HG03159 (cell line): Measurements from ENCODE around the gene OR6F1.
A peak's percentile ranks its signal among the peaks of the same experiment; 100 is the strongest.
"Not testable (repeated sequence)": the region's sequence is repeated elsewhere in the genome, so short reads cannot be mapped to it uniquely, and the experiment has no call there.

Experiments used
- ATAC-seq: cut with Tn5 transposase; IDR thresholded peaks from one replicate; pipeline ENCODE4 v1.9.1; 2021; ENCODE audit warnings: mild to moderate bottlenecking, moderate library complexity; ENCODE audit not compliant: unreplicated experiment

The OR6F1 gene

DNA sequence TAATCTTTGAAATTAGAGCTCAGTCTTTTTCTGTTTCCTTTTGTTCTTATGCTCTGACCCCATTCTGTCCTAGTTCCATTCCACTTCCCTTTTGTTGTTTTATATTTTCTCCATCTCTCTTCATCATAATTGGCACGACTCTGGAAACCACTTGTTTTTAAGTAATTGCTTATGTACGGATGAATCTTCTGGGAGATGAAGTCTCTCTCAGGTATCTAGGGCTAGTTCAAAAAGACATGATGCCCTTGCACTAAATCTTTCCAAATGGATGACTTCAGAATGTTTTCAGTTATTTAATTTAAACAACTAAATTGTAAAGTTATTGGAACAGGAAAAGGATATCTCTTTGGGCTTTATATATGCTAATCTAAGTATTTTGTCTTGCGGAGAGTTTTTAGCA is at the start of gene OR6F1:
TSS of gene OR6F1 (minus strand) at position 101 of the 400 bp plus-strand sequence. CDS start 3,891 bp downstream, outside the sequence.
- ATAC-seq: no peak

DNA sequence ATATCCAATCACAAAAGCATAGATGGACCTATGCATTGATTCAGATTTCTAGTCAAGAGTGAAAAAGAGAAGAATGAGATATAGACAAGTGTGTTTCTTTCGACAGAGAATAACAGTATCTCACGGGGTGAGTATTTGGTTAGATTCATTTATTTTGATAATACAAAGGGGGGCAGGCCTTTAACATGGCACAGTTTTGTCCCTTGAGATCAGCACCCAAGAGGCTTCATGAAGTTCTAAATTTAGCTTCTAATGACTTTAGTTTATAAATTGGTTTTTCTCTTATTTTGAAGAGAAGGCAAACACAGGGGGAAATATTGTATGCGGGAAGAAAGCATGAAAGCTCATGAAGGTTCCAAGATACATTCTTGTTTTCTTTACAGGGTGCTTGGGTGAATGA is 44.0 kb upstream of the OR6F1 start, which contains the start of gene OR1C1:
TSS of gene OR1C1 (minus strand) at position 101 of the 400 bp plus-strand sequence. CDS start 2,150 bp downstream, outside the sequence.
- ATAC-seq: no peak

DNA sequence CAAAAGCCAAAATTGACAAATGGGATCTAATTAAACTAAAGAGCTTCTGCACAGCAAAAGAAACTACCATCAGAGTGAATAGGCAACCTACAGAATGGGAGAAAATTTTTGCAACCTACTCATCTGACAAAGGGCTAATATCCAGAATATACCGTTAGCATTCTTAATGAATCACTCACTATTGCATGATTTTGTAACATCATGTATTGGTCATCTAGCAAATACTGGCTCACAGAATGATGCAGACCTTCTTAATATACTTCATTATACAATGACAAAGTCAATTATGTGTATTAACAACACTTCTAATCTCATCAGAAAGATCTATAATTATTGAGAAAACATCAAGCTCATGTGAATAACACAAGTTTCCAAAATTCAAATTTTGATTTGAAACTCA is 37.9 kb upstream of the OR6F1 start:
- ATAC-seq: not testable (repeated sequence)

DNA sequence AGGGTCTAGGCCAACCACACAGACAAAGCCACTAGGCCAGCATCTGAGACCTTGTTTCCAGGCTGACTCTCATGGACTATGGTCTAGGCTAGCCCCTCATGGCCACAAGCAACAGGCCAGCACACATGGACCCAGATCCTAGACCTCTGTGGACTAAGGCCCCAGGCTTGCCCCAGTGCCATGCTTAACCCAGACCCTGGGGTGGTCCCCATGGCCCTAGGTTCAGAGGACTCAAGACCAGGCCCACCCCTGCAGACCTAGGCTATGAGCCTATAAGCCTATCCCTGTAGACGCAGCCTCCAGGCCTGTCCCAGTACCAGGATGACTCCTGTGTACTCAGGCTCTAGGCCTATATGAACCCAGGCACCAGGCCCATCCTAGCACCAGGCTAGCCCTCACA is 33.4 kb upstream of the OR6F1 start:
- no peak for ATAC-seq

DNA sequence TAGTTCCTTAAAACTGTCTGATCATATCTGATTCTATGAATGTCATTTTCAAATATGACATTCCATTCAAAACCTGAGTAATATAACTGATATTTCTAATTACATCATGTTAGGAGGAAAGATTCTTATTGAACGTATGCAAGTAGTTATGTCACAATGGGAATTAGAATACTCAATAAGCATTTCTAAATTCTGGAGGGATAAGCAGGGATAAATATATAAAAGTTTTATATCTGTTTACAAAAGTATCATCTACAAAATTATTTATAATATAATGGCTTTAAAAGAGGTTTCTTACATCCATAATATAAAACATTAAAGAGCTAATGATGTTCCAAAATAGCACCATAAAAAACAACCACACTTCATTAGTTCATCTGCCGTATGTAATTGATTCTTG is 31.6 kb upstream of the OR6F1 start, which contains the start of gene OR14A2:
TSS of gene OR14A2 (minus strand) at position 101 of the 400 bp plus-strand sequence.
- no peak for ATAC-seq

DNA sequence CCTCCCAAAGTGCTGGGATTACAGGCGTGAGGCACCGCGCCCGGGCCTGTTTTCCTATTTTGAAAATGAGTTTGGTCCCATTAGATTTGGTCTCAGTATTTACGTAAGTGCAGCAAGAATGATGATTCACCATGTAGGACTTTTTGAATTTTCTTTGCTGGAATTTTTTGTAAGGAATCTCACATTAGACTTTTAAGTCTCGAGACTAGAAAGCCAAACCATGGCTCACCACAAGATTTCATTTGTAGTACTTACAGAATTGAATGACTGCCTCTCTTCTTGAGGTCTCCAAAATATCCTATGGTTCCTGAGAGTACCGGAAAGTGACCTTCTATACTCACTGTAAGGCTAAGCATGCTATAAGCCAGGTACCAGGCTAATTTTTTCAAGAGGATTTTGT is 31.2 kb upstream of the OR6F1 start:
- no peak for ATAC-seq

DNA sequence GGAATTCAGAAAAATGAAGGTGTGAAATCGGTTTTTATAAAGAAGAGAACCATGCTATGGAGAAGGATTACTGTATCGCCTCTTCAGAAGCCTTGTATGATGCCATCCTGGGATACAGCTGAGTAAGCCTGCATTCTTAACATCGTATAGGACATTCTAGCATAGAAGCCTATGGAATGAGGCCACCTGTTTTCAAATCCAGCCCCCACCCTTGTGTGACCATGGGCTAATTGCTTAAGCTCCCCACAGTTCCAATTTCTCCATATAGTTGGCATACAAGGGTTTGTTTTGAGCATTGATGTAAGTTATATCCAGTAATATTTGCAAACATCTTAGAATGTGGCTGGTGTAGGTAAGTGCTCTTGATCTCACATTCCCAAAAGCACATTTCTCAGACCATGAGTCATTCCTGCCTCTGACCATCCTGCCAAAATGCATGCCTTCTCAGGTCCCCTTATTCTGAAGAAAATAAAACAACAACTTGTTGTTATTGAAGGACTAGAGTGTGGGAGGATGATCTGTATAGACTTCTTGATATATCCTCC is 30.0 kb upstream of the OR6F1 start:
- ATAC-seq: no peak

DNA sequence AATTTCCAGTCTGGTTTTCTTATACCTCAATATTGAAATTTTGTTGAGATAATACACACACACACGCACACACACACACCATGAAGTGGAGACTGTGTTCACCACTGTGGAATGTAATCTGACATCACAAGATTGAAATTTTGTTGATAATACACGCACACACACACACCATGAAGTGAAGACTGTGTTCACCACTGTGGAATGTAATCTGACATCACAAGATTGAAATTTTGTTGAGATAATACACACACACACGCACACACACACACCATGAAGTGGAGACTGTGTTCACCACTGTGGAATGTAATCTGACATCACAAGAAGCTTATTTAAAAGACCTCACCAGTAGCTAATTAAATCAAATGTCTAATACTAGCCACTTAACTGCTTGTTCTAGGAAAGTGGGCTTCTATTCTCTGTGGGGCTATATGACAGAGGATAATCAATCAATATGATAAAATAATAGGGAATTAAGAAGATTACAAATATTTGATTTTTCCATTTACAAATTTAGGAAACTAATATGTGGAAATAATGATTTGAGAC is 25.8 kb upstream of the OR6F1 start:
- not testable (repeated sequence) for ATAC-seq

DNA sequence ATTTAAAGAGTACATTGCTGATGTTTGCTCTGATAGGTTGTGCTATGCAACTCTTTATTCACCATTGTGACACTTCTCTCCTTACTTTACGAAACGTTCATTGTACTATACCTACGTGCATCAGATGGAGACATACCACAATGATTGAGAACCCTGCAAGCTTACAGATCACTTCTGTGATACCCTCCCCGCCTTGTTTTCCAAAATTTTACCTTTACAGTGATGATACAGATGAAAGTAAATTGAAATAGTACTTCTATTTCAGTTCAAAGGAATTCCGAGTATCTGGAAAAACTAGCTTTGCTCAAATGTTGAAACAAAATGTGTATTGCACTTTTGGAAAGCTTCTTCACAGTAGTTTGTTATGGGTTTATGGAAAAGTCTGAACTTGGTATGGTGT is 25.3 kb upstream of the OR6F1 start:
- ATAC-seq: no peak

DNA sequence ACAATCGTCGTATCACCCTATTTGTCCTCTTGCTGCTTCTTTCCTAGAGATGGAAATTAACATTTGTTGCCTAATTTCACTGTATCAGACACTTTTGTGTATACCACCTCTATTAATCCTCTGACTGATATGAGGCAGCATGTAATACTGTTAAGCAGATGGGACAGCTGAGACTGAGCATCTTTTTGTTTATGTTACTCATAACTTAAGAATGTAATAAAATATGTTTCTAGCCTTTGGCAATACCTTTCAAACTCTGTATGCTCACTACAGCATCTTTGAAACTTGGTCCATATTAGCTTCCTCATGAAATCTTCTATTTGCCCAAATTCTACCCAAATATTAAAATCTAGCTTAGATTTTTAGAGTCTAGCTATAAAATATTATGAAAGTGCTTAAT is 24.3 kb upstream of the OR6F1 start:
- ATAC-seq: no peak

DNA sequence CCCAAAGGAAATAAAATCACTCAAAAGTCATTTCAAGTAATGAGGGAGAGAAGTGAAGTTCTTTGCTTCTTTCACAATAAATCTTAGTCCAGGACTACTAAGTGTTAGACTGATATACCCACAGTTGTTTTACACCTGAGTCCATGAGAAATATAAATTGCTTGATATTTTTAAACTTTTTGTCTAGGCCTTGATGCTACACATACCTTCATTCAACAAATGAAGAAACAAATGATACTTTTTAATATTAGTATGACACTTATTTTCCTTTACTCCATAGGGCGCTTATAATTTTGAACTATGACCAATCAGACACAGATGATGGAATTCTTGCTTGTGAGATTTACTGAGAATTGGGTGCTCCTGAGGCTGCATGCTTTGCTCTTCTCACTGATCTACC is 21.9 kb upstream of the OR6F1 start, which contains the start of gene OR14K1:
TSS of gene OR14K1 (plus strand) at position 301 of the 400 bp plus-strand sequence. CDS start at position 301, 0 bp downstream.
- no peak for ATAC-seq

DNA sequence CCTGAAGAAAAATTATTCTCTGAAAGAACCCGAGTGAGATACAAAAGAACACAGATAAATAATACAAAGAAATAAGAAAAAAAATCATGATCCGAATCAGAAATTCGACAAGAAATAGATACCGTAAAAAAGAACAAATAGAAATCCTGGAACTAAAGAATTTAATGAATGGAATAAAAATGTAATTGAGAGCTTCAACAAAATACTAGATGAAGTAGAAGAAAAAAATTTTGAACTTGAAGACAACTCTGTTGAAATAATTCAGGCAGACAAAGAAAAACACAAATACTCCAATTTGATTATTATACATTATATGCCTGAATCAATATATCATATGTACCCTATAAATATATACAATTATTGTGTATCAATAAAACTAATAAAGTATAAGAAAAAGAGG is 4.8 kb upstream of the OR6F1 start:
- no peak for ATAC-seq

DNA sequence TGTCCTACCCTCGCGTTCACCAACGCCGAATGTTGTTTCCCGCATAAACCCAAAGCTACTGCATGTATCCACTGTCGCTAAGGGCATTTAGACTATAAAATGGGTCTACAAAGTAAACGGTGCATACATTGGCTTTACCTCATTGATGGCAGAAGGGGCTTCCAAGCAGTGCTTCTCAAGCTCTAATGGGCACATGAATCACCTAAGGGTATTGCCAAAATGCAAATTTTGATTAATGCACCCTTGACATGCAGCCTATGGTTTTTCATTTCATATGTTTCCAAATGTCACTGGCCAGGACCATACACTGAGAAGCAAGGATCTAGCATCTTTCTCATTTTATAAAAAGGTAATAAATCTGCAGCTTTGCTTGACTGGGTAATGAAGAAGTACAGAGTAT is 2.7 kb downstream of the OR6F1 start:
- no peak for ATAC-seq

DNA sequence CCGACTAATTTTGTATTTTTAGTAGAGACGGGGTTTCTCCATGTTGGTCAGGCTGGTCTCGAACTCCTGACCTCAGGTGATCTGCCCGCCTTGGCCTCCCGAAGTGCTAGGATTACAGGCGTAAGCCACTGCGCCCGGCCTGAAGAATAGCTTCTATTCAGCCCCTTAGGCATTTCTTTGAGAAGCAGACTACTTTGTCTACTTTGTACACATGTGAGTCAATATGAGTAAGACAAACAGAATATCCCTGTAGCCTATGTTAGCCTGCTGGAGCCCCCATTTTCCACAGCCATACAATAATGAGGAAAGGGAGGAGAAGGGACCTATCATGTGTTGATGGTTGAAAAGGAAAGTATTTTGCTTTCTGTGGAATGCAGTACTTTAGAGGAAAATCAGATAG is 5.8 kb downstream of the OR6F1 start:
- not testable (repeated sequence) for ATAC-seq

DNA sequence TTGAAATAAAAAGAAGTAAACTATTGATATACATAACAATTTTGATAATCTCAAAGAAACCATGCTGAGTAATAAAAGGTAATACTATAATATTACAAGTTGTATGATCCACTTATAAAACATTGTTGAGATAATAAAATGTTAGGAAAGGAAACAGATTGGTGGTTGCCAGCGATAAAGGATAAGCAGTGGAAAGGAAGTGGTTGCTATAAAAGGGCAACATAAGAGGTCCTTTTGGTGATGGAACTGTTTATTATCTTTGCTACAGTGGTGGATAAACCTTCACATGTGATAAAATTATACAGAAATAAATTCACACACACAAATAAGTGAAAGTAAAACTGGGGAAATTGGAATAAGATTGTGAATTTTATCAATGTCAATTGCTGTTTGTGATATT is 15.1 kb downstream of the OR6F1 start:
- no peak for ATAC-seq

DNA sequence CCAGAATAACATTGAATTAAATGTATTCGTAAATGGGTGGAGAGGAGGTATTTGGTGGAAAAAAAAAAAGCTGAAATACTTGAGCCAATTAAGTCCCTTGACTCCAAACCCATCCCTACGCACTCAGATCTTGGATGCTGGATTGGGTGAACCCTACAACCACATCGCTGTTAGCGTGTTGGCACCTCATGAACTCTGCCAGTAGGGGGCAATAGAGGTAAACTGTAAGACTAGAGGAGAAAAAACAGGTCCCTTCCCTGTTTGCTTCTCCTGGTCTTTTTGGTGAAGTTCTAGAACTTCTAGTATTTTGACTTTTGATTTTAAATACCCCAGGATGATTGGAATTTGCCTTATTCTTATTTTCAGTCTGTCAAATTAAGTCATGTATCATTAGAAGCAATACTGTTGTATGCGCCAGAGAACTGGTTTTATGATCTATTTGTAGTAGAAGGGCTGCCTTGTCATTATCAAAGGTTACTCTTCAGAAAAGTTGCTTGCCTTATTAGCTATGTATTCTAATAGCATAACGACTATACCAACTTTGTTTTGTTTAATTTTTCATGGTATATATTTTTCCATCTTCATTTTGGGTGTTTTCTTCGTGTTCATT is 35.1 kb downstream of the OR6F1 start:
- ATAC-seq: peak; percentile 95

DNA sequence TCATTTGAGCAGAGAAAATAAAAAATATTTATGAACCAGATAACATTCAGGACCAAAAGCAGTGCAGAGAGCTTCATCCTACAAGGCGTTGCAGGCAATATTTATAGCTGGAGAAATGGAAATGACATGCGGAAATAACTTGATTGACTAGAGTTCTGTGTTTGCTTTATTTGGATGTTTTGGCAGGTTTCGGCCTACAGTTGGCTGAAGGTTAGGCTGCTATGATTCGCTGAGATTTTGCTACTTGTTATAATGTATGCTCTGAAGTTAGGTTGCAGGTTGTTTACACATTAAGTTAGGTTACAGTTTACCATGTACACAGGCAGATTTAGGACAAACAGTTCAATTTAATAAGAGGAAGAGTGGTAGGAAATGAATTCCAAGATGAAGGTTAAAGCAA is 36.3 kb downstream of the OR6F1 start:
- no peak for ATAC-seq

DNA sequence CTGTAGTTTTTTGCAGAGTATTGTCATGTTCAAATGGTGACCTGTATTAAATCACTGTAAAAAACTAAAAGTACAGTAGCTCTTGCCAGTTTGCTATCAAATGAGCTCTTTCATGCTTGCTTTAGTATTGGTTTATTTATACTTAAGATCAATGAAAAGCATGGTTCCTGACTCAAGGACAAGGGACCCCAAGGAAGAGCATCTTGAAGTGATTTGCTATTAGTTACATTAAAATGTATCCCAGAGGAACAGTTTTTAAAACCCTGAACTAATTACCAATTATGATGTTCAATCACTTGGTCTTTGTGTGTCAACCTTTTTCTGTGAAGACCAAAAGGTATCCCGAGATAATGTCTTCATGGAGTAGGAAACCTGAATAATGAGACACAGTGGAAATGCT is 36.8 kb downstream of the OR6F1 start, which contains the start of gene OR13G1:
TSS of gene OR13G1 (minus strand) at position 101 of the 400 bp plus-strand sequence. CDS start 6,698 bp downstream, outside the sequence.
- ATAC-seq: no peak

DNA sequence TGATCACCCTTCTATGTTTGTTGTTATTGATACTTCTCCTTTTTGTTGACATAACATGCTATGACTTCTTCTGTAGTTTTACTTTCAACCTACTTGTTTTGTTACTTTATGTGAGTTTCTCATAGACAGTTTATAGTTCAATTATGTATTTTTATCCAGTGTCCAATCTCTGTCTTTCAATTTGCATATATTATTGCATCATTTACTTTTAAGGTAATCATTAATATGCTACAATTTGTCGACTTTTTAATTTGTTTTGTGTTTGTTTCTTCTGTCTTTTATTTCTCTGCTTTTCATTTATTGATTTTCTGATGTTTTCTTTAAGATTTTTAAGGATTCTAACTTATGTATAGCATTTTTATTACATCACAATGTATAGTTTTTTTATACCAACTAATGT is 47.2 kb downstream of the OR6F1 start:
- no peak for ATAC-seq
